Activated CD8-positive, alpha-beta memory T cell treated with anti-CD3 and anti-CD28 coated beads for 1 hour (primary cell): ENCODE results near the gene SP6.

Source experiments
- DNase-seq, 2 donors: peaks; one replicate each; pipeline ENCODE4 v3.0.0-alpha.2; 2020; ENCODE audit warnings: low read depth in 1 of 2; ENCODE audit errors: extremely low read depth in 1 of 2

Gene SP6

GRCh38 chr17:47813512-47814031 is 37.4 kb downstream of the SP6 start:
- no peak for DNase-seq

DNA sequence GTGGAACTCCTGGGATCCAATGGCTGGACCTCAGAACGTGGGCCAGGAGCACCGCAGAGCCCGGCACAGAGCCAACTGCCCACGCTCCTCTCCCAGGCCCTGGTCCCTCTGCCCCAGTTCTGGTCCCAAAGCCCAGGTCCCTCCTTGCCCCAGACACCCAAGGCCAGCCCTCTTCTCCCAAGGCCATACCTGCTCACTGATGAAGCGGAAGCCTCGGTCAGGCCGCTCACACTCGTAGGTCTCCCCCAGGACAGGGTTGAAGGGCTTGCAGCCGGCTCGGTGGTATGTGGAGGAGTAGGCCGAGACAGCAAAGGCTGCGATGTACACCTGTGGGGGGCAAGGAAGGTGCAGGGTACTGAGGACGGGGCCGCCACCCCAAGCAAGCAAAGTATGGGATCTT is 37.9 kb downstream of the SP6 start:
- DNase-seq, result no peak

GRCh38 chr17:47812146-47812920 is 38.6 kb downstream of the SP6 start:
- no peak for DNase-seq

DNA sequence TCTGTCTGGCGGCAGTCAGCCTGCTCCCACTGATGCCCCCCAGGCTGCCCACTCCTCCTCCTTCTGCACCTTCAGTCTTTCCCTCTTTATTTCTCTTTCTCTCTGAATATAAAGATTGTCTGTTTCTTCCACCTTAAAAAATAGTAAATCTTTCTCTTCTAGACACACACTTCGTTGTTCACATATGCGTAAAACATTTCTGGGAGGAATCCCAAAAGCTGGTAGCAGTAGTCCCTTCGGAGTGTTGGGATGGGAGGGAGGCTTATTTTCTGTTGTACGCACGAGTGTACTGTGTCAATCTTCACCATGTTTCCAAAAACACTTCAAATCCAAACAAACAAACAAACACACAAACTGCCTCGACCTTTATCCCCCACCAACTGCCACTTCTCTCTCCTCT is 39.3 kb downstream of the SP6 start:
- DNase-seq, result no peak

- DNase-seq, result no peak
Measured at GRCh38 chr17:47810901-47811635, 39.9 kb downstream of the SP6 start.

- DNase-seq, result no peak
Measured at GRCh38 chr17:47810200-47810821, 40.7 kb downstream of the SP6 start.

DNA sequence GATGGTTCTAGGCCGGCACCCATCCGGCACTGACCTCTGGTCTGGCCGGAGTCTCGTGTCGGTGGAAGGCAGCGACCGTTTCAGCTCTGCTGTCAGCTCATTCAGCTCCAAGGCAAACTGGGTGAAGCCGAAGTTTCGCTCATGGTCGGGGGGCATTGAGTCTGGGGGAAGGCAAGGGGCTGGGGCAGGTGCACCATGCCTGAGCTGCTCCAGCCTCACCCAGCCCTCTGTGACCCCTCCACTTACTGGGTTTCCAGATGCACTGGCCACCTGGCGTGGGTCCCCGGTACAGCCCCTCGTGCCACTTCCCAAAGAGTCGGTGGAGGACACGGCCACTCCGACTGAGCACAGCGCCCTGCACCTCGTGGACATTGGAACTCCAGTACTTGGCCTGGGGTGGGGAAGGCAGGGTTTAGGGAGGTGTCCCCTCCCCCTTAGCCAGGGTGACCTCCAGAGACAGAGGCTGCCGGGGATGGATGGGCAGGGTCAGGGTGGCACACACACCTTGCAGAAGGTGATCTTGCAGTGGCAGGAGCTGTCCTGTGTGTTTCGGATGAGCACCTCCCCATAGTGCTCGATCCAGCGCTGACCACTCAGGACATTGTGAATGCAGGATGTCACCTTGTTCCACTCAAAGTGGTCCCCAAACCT is 42.0 kb downstream of the SP6 start:
- no peak for DNase-seq

GRCh38 chr17:47808036-47808829 is 42.7 kb downstream of the SP6 start:
- DNase-seq, result no peak

DNA sequence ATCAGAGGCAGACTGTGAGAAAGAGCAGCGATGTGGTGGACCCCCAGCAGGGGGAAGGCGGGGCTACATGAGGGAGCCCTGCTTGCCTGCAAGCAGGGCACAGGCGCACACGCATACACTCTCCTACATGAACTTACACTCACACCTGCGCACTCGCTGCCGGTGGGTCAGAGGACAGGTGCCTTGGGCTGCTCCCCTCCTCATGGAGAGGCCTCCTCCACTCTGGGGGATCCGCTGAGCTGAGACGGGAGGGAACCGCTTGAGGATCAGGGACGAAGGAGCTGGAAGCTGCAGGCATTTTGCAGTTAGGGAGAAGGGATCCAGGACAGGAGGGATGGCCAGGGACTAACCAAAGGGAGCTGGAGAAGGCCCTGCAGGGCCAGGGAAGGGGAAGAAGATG is 43.5 kb downstream of the SP6 start:
- DNase-seq, result no peak

- DNase-seq, result no peak
Measured at GRCh38 chr17:47806913-47807255, 44.1 kb downstream of the SP6 start.

- DNase-seq, result no peak
Measured at GRCh38 chr17:47806026-47806912, 44.7 kb downstream of the SP6 start.

- DNase-seq, result no peak
Measured at GRCh38 chr17:47804461-47804860, 46.5 kb downstream of the SP6 start.

DNA sequence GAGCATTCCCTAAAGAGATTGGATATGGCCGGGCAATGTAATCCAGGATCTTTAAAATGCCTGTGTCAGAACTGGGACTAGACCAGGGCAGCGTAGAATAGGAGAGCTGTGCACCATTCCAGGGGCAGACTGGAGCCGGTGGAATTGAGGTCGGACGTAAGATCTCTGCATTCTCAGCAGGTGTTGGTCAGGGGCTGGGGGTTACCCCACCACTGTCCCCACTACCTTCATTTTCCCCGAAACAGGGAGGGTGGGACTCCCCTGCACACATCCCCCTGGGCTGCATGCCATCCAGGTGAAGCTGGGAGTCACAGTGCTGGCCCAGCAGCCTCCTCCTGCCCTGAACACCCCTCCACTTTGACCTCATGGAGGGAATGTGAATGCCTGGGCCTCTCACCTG is 47.2 kb downstream of the SP6 start:
- DNase-seq, result no peak

DNA sequence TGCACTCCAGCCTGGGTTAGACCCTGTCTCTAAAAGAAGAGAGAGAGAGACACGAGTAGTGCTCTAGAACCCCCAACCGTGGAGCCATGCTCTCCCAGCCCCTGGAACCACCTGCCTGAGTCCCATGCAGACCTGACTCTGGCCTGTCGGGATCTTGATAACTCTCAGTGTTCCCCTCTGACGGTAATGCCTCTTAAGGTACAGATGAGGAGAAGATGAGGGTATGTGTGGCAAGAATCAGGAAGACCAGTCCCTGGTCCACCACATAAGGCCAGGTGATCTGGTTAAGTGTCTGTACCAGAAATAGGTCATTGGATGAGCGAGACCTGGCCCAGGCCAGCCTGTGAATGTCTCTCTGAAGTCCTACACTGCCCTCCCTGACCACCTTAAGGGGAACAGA is 47.8 kb downstream of the SP6 start:
- no peak for DNase-seq

DNA sequence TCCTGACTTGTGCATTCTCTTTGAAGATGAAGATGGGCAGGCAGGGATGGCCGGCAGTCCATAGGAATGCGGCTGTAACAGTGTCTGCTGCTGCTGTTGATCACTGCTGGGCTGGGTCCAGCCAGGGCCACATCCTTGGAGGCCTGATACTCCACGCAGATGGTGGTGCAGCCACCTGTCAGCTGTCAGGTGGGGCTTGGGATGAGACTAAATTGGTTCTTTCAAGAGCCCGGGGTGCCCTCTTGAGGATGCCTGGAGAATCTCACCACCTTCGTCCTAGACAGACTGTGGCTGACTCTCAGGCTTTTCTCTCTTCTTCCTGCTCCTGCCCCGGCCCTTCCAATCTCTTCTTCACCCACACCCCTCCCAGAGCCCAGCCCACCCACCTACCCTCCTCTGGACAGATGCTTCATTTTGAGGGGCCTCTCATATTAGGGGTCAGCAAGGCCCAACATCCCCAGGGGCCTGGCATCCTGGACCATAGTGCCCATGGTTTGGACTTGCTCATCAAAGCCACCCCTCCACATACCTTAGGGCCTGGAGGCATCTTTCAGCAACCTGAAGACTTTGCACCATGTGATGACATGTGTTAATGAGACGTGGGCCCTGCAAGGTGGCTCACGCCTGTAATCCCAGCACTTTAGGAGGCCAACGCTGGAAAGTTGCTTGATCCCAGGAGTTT is 48.5 kb downstream of the SP6 start:
- peak; percentile 21 to 26 for DNase-seq

GRCh38 chr17:47801906-47802305 is 49.1 kb downstream of the SP6 start:
- no peak for DNase-seq

DNA sequence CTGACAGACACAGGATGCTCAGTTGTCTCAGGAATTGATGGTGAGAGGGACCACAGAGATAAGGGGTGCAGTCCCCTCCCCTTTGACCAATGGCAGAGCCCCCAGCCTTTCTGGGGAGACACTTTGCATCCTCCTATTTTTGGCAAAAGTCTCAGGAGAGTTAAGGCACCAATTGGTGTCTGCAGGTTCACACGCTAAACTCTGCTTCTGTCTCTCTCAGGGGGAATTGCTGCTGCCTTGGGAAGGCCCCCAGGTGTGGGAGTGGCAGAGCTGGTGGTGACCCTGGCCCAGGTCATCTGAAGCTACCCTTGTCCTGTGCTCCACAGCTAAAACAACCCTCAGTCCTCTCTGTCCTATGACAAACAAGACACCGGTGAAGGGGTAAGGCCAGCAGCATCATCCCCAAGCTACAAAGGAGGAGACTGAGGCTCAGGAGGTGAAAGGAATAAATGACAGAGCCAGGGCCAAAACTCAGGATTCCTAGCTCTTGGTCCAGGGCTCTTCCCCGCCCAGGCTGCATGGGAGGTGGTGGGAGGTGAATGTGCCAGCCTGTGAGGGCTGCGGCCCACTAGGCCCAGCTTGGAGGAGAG is 49.7 kb downstream of the SP6 start:
- DNase-seq, result no peak

- DNase-seq, result no peak
Measured at GRCh38 chr17:47800686-47801085, 50.3 kb downstream of the SP6 start.

- no peak for DNase-seq
Measured at GRCh38 chr17:47797797-47798196, 53.2 kb downstream of the SP6 start.
